Smooth muscle cell (in vitro differentiated cells): ENCODE measurements around the gene FRAS1. TPM values are rescaled to one million over a fixed set of nuclear protein-coding genes. Genes with fewer than 3 reads are reported as not detected.

ENCODE experiments used
- DNase-seq: peaks from one replicate; lab custom pipeline; 2025; ENCODE audit not compliant: unreplicated experiment; lab: John Stamatoyannopoulos, UW
- H2AFZ ChIP-seq: fragments of 200-600 bp; sonication (generic); 2 replicates; pipeline ENCODE4 v1.6.0; 2016; ENCODE audit warnings: antibody characterized with exemption, low read depth, mild to moderate bottlenecking
- H3F3A ChIP-seq: fragments of 200-600 bp; sonication (generic); 2 replicates; pipeline ENCODE4 v1.6.0; 2017; ENCODE audit warnings: antibody characterized with exemption, low read depth
- H3K27ac ChIP-seq: fragments of 200-600 bp; sonication (generic); 2 replicates; pipeline ENCODE4 v1.5.1; 2016; ENCODE audit warnings: low read depth, mild to moderate bottlenecking
- H3K27me3 ChIP-seq: fragments of 200-600 bp; sonication (generic); 2 replicates; pipeline ENCODE4 v1.6.1; 2016; ENCODE audit warnings: low read depth, mild to moderate bottlenecking
- H3K36me3 ChIP-seq: fragments of 200-600 bp; sonication (generic); 2 replicates; pipeline ENCODE4 v1.5.1; 2016; ENCODE audit warnings: low read depth
- H3K4me1 ChIP-seq: fragments of 200-600 bp; sonication (generic); 2 replicates; pipeline ENCODE4 v1.5.1; 2016; ENCODE audit warnings: low read depth
- H3K4me2 ChIP-seq: fragments of 200-600 bp; sonication (generic); 2 replicates; pipeline ENCODE4 v1.6.0; 2016; ENCODE audit warnings: mild to moderate bottlenecking
- H3K4me3 ChIP-seq: fragments of 200-600 bp; sonication (generic); 2 replicates; pipeline ENCODE4 v1.5.1; 2016; ENCODE audit warnings: mild to moderate bottlenecking
- H3K79me2 ChIP-seq: fragments of 200-600 bp; sonication (generic); 2 replicates; pipeline ENCODE4 v1.6.0; 2016; ENCODE audit warnings: low read depth, mild to moderate bottlenecking
- H3K9ac ChIP-seq: fragments of 200-600 bp; sonication (generic); 2 replicates; pipeline ENCODE4 v1.6.0; 2016; ENCODE audit warnings: low read depth
- H3K9me3 ChIP-seq: fragments of 200-600 bp; sonication (generic); replicated peaks from 2 replicates; pipeline ENCODE4 v1.5.1; 2016; ENCODE audit warnings: low read depth
- H4K20me1 ChIP-seq: fragments of 200-600 bp; sonication (generic); 2 replicates; pipeline ENCODE4 v1.6.0; 2016; ENCODE audit warnings: low read depth
- CTCF ChIP-seq: fragments of 200-600 bp; sonication (generic); IDR thresholded peaks from 2 replicates; pipeline ENCODE4 v1.5.1; 2017; ENCODE audit warnings: borderline replicate concordance, mild to moderate bottlenecking, antibody characterized with exemption; ENCODE audit not compliant: insufficient read depth, poor library complexity, severe bottlenecking
- WGBS: methylation state at CpG from one replicate; pipeline ENCODE4 v1.1.7; 2016; ENCODE audit warnings: low lambda C conversion rate; 5-methylcytosine and 5-hydroxymethylcytosine counted together
- polyA plus RNA-seq: library from polyadenylated mRNA; unstranded; fragments of >200 nt; fragmentation: Nextera tagmentation; extraction: Ambion mirVana; gene quantifications from 2 replicates; pipeline ENCODE4 v1.2.1, GENCODE V29; 2016
- total RNA-seq: library from RNA; depleted of rRNA; stranded (reverse); fragments of >200 nt; gene quantifications from 2 replicates; pipeline ENCODE4 v1.2.3, GENCODE V29; 2014

The FRAS1 gene
- total and polyA plus RNA-seq, 2 experiments from 2014 or later, result 0.55 to 8.1 TPM

DNA sequence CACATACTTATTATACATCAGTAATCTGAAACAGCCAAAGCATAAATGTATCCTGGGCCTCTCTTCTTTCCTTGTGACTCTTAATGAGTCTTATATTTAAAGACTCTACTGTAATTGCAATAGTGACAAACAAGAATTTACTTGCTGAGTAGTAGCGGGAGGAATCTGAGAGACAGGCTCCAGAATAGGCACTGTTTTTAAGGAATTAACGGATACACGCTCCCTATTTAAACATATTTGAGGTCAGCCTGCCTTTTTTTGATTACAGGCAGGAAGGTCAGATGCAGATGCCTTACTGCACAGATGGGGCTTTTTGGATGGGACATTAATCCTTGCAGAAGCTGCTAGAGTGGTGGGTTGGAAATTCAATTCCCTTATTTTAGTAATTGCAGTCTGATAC is 298.2 kb downstream of the FRAS1 start:
- Histone ChIP-seq H3K27ac (no peak overlapping the region), H3K79me2 (no peaks in the 10 kb centered on the region), H4K20me1 (no peaks in the 10 kb centered on the region), H3K9ac (no peak overlapping the region), H2AFZ (no peak overlapping the region), H3K9me3 (no peaks in the 10 kb centered on the region), H3K27me3 (no peaks in the 10 kb centered on the region), H3K4me2 (no peak overlapping the region), H3K4me3 (no peak overlapping the region), H3F3A (no peaks in the 10 kb centered on the region), H3K36me3 (no peaks in the 10 kb centered on the region), H3K4me1 (peaks cover 11% of the 10 kb centered on the region)
- DNase-seq, result no peak
- WGBS, result 70% methylated on average over 3 of the region's 3 CpGs
- no peak for TF ChIP-seq CTCF

DNA sequence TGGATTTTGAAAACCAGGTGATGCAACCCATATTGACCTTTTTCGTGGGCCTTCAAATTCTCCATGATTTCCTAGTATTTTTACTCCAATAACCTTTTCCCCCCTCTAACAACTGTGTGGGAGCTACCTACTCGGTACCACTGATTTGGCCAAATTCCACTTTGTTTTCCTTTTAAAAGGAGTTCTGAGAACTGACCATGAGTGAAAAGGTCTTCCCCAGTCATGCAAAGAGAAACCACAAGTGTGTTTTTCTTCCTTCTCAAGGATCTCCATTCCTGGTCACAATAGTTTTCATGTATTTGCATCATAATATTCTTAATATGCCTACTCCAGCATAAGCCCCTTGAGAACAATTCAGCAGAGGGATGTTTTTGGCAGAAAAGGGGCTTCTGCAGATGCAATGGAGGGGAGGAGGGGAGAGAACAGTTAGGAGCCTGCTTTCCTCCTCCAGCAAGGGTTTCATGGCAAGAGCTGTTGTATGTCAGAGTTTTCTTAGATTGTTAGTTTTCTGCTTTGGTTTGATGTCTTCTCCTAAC is 299.2 kb downstream of the FRAS1 start:
- DNase-seq, result no peak
- WGBS, result 92% methylated on average over 2 of the region's 2 CpGs

GRCh38 chr4:78357122-78357521 is 300.0 kb downstream of the FRAS1 start:
- Histone ChIP-seq H4K20me1 (no peaks in the 10 kb centered on the region), H3K4me2 (no peak overlapping the region), H3K27ac (no peak overlapping the region), H3K4me1 (peaks cover 19% of the 10 kb centered on the region), H3K9me3 (no peaks in the 10 kb centered on the region), H3F3A (no peaks in the 10 kb centered on the region), H3K79me2 (no peaks in the 10 kb centered on the region), H3K27me3 (no peaks in the 10 kb centered on the region), H3K9ac (no peak overlapping the region), H3K4me3 (no peak overlapping the region), H3K36me3 (no peaks in the 10 kb centered on the region), H2AFZ (no peak overlapping the region)
- no peak for TF ChIP-seq CTCF
- DNase-seq, result no peak
- 78% methylated on average over 1 of the region's 1 CpG for WGBS

More for the DNA sequence above, 299.2 kb downstream of the FRAS1 start:
- H3K27me3 ChIP-seq, result no peaks in the 10 kb centered on the region
- no peaks in the 10 kb centered on the region for H3K9me3 ChIP-seq
- H3K36me3 ChIP-seq, result no peaks in the 10 kb centered on the region
- H4K20me1 ChIP-seq, result no peaks in the 10 kb centered on the region
- no peak overlapping the region for H2AFZ ChIP-seq
- peaks cover 11% of the 10 kb centered on the region for H3K4me1 ChIP-seq
- no peaks in the 10 kb centered on the region for H3K79me2 ChIP-seq
- no peaks in the 10 kb centered on the region for H3F3A ChIP-seq
- no peak overlapping the region for H3K4me3 ChIP-seq
- no peak overlapping the region for H3K27ac ChIP-seq
- no peak for TF ChIP-seq CTCF
- no peak overlapping the region for H3K9ac ChIP-seq
- H3K4me2 ChIP-seq, result no peak overlapping the region

DNA sequence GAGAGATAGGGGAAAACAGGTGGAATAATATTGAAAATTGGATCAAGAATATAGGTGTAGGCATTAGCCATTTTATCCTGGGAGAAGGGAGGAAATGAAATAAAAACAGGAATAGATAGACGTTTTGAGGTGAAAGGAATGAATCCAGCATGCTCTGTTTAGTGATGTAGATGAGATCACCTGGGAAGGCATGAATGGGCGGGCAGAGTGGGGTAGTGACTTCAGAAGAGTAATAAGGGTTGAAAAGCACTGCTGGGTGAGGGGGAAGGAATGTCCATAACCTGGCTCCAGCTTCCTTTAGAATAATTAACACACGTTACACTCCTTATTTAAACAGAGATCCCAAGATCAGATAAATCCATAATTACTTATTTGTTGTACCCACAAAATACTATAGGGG is 303.3 kb downstream of the FRAS1 start:
- Histone ChIP-seq H3K4me2 (no peak overlapping the region), H3F3A (no peaks in the 10 kb centered on the region), H3K4me1 (peaks cover 11% of the 10 kb centered on the region), H3K9me3 (no peaks in the 10 kb centered on the region), H3K27ac (no peak overlapping the region), H4K20me1 (no peaks in the 10 kb centered on the region), H3K27me3 (no peaks in the 10 kb centered on the region), H3K4me3 (no peak overlapping the region), H2AFZ (no peak overlapping the region), H3K9ac (no peak overlapping the region), H3K79me2 (no peaks in the 10 kb centered on the region), H3K36me3 (no peaks in the 10 kb centered on the region)
- WGBS, result 58% methylated on average over 3 of the region's 3 CpGs
- no peak for DNase-seq
- no peak for TF ChIP-seq CTCF
